Panc1 (cell line): ENCODE data around the gene NRG2.

Experiments used
- CTCF ChIP-seq: fragments of 450-650 bp; IDR thresholded peaks from 2 replicates; pipeline ENCODE4 v1.5.1; 2017; ENCODE audit warnings: mild to moderate bottlenecking
- REST ChIP-seq, 2 experiments: IDR thresholded peaks; 2 replicates each; pipeline ENCODE4 v1.6.1; 2011 to 2012; ENCODE audit warnings: low read depth in 2 of 2, control low read depth in 1 of 2, low read length in 1 of 2, mild to moderate bottlenecking in 1 of 2, moderate library complexity in 1 of 2; ENCODE audit not compliant: insufficient read depth in 1 of 2
- TCF7L2 ChIP-seq: IDR thresholded peaks from 2 replicates; pipeline ENCODE4 v1.6.1; 2011; ENCODE audit warnings: mild to moderate bottlenecking, low read depth, low read length, inconsistent platforms

- no peak for TF ChIP-seq CTCF
- no peak for TF ChIP-seq REST (IDR thresholded peaks at IDR 0.05; ENCODE audit: insufficient read depth in 1 of 2, low read depth in 2 of 2, low read length in 1 of 2)
- no peak for TF ChIP-seq TCF7L2
These were observed 193.6 kb downstream of the NRG2 start for GRCh38 chr5:139849501-139849900.
